Measurements from ENCODE around the gene PRKCH.

The PRKCH gene

DNA sequence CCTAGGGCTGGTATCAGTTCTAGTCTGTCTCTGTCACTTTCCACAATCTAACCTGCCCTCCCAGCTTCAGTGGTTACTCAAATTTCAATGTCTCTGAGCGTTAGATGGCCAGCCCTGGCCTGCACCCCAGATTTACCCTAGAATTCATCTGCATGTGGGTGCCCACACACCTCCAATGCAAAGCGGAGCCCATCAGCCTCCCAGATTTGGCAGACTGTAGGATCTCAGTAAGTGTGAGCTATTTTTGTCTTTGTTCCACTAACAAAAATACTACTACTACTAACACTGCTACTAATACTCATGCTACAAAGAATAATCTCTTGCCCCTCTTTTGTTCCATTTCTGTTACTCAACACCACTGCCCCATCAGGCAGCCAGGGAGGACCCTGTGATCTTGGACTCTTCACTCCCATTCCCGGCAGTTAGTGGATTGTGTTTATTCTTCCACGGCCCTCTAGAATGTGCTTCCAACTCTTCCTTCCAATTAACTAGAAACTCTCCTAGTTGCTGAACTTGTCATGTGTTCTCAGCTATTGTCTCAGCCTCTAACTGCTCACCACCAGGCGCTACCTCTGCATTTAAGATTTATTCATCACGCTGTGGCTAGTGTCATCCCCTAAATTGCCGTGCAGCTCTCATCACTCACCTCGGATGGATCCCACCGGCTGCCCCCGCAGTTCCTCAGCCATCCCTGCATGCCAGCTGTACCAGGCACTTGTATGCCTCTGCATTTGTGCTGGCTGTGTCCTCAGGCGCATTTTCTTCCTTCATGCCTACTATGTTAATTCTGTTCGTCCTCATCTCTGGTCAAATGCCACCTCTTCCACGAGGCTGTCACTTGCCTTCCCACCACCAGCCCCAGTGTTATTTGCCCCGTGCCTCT is 223.3 kb downstream of the PRKCH start:
- no peak overlapping the region for H2AFZ ChIP-seq (ENCODE audit: low read depth, low read length, severe bottlenecking)
- TF ChIP-seq, protein P1, sequence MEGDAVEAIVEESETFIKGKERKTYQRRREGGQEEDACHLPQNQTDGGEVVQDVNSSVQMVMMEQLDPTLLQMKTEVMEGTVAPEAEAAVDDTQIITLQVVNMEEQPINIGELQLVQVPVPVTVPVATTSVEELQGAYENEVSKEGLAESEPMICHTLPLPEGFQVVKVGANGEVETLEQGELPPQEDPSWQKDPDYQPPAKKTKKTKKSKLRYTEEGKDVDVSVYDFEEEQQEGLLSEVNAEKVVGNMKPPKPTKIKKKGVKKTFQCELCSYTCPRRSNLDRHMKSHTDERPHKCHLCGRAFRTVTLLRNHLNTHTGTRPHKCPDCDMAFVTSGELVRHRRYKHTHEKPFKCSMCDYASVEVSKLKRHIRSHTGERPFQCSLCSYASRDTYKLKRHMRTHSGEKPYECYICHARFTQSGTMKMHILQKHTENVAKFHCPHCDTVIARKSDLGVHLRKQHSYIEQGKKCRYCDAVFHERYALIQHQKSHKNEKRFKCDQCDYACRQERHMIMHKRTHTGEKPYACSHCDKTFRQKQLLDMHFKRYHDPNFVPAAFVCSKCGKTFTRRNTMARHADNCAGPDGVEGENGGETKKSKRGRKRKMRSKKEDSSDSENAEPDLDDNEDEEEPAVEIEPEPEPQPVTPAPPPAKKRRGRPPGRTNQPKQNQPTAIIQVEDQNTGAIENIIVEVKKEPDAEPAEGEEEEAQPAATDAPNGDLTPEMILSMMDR (IDR thresholded peaks at IDR 0.05; ENCODE audit: insufficient read depth, low read length, poor library complexity, severe bottlenecking): no peak
- TF ChIP-seq EZH2phosphoT487 (conservative IDR thresholded peaks at IDR 0.05; ENCODE audit: low read length): no peak
- H3K36me3 ChIP-seq (ENCODE audit: low read length): no peaks in the 10 kb centered on the region

GRCh38 chr14:61545726-61546455 is 224.5 kb downstream of the PRKCH start:
- H2AFZ ChIP-seq (ENCODE audit: low read depth, low read length, severe bottlenecking): no peak overlapping the region
- no peaks in the 10 kb centered on the region for H3K36me3 ChIP-seq (ENCODE audit: low read length)
- H4K20me1 ChIP-seq (ENCODE audit: low read depth, low read length): no peaks in the 10 kb centered on the region
- 0 out of 2 replicates have a peak, but pooled peaks cover 1% of the 10 kb centered on the region for H3F3A ChIP-seq (ENCODE audit: insufficient read depth)
- no peak for TF ChIP-seq EZH2phosphoT487 (conservative IDR thresholded peaks at IDR 0.05; ENCODE audit: low read length)
- H3K9me2 ChIP-seq (replicated peaks; ENCODE audit: insufficient read depth, low read length): no peaks in the 10 kb centered on the region
- no peaks in the 10 kb centered on the region for H3K79me2 ChIP-seq (ENCODE audit: insufficient read depth, low read length)
- no peaks in the 10 kb centered on the region for H3K27me3 ChIP-seq (ENCODE audit: low read length)
- H3K9ac ChIP-seq (ENCODE audit: low read length): no peak overlapping the region
- H3K4me3 ChIP-seq (ENCODE audit: insufficient read depth, low read length, poor library complexity, severe bottlenecking): no peak overlapping the region
- H3K27ac ChIP-seq (ENCODE audit: low read depth, low read length): no peak overlapping the region
- no peak overlapping the region for H3K4me2 ChIP-seq (ENCODE audit: low read depth, low read length, poor library complexity, severe bottlenecking)
- H3K9me3 ChIP-seq (ENCODE audit: insufficient read depth, low read length): no peaks in the 10 kb centered on the region

More for the DNA sequence above, 223.3 kb downstream of the PRKCH start:
- Histone ChIP-seq H3K9ac (ENCODE audit: low read length) (no peak overlapping the region), H3K4me2 (ENCODE audit: low read depth, low read length, poor library complexity, severe bottlenecking) (no peak overlapping the region), H3K9me3 (ENCODE audit: insufficient read depth, low read length) (no peaks in the 10 kb centered on the region), H3K27ac (ENCODE audit: low read depth, low read length) (no peak overlapping the region), H3K9me2 (replicated peaks; ENCODE audit: insufficient read depth, low read length) (no peaks in the 10 kb centered on the region), H3K4me3 (ENCODE audit: insufficient read depth, low read length, poor library complexity, severe bottlenecking) (no peak overlapping the region), H3F3A (ENCODE audit: insufficient read depth) (no peaks in the 10 kb centered on the region), H4K20me1 (ENCODE audit: low read depth, low read length) (no peaks in the 10 kb centered on the region), H3K27me3 (ENCODE audit: low read length) (no peaks in the 10 kb centered on the region), H3K79me2 (ENCODE audit: insufficient read depth, low read length) (no peaks in the 10 kb centered on the region)

GRCh38 chr14:61547186-61548069 is 226.0 kb downstream of the PRKCH start:
- Histone ChIP-seq H3K36me3 (ENCODE audit: low read length) (no peaks in the 10 kb centered on the region), H3F3A (ENCODE audit: insufficient read depth) (peaks cover 15% of the 10 kb centered on the region), H3K9me3 (ENCODE audit: insufficient read depth, low read length) (no peaks in the 10 kb centered on the region), H3K27me3 (ENCODE audit: low read length) (no peaks in the 10 kb centered on the region), H4K20me1 (ENCODE audit: low read depth, low read length) (no peaks in the 10 kb centered on the region), H3K9ac (ENCODE audit: low read length) (no peak overlapping the region), H3K4me2 (ENCODE audit: low read depth, low read length, poor library complexity, severe bottlenecking) (no peak overlapping the region), H3K79me2 (ENCODE audit: insufficient read depth, low read length) (no peaks in the 10 kb centered on the region), H3K27ac (ENCODE audit: low read depth, low read length) (no peak overlapping the region), H3K9me2 (replicated peaks; ENCODE audit: insufficient read depth, low read length) (no peaks in the 10 kb centered on the region), H3K4me3 (ENCODE audit: insufficient read depth, low read length, poor library complexity, severe bottlenecking) (no peak overlapping the region), H2AFZ (ENCODE audit: low read depth, low read length, severe bottlenecking) (no peak overlapping the region)
- TF ChIP-seq EZH2phosphoT487 (conservative IDR thresholded peaks at IDR 0.05; ENCODE audit: low read length): no peak

GRCh38 chr14:61549425-61549824 is 228.0 kb downstream of the PRKCH start:
- H3K9me2 ChIP-seq (replicated peaks; ENCODE audit: insufficient read depth, low read length): no peaks in the 10 kb centered on the region
- H3K36me3 ChIP-seq (ENCODE audit: low read length): no peaks in the 10 kb centered on the region
- H3K27ac ChIP-seq (ENCODE audit: low read depth, low read length): no peak overlapping the region
- no peaks in the 10 kb centered on the region for H3K27me3 ChIP-seq (ENCODE audit: low read length)
- H3K79me2 ChIP-seq (ENCODE audit: insufficient read depth, low read length): no peaks in the 10 kb centered on the region
- no peak overlapping the region for H3K9ac ChIP-seq (ENCODE audit: low read length)
- no peak overlapping the region for H3K4me2 ChIP-seq (ENCODE audit: low read depth, low read length, poor library complexity, severe bottlenecking)
- no peaks in the 10 kb centered on the region for H4K20me1 ChIP-seq (ENCODE audit: low read depth, low read length)
- H3K9me3 ChIP-seq (ENCODE audit: insufficient read depth, low read length): no peaks in the 10 kb centered on the region
- H3F3A ChIP-seq (ENCODE audit: insufficient read depth): peaks cover 24% of the 10 kb centered on the region
- TF ChIP-seq EZH2phosphoT487 (conservative IDR thresholded peaks at IDR 0.05; ENCODE audit: low read length): no peak
- TF ChIP-seq, protein P1 (IDR thresholded peaks at IDR 0.05; ENCODE audit: insufficient read depth, low read length, poor library complexity, severe bottlenecking): no peak
- no peak overlapping the region for H3K4me3 ChIP-seq (ENCODE audit: insufficient read depth, low read length, poor library complexity, severe bottlenecking)
- no peak overlapping the region for H2AFZ ChIP-seq (ENCODE audit: low read depth, low read length, severe bottlenecking)

All from SU-DHL-6 (cell line).